GM23338 (cell line): ENCODE results near the gene SMAD3.

ENCODE experiments used
- CREB1 ChIP-seq: fragments of 250-450 bp; sonication (Bioruptor Pico); IDR thresholded peaks from 2 replicates; pipeline ENCODE4 v1.5.0; 2020; ENCODE audit warnings: low read depth, mild to moderate bottlenecking, moderate library complexity
- EZH2 ChIP-seq: fragments of 200-600 bp; sonication (generic); IDR thresholded peaks from one replicate; pipeline ENCODE4 v1.8.0; 2017; ENCODE audit warnings: antibody characterized with exemption, mild to moderate bottlenecking, low read depth; ENCODE audit not compliant: unreplicated experiment
- EZH2phosphoT487 ChIP-seq: fragments of 200-600 bp; sonication (generic); IDR thresholded peaks from one replicate; pipeline ENCODE4 v1.8.1; 2018; ENCODE audit warnings: antibody characterized with exemption; ENCODE audit not compliant: unreplicated experiment
- POLR2AphosphoS5 ChIP-seq: IDR thresholded peaks from 2 replicates; pipeline ENCODE4 v1.6.1; 2016; ENCODE audit warnings: antibody characterized with exemption, low read depth
- REST ChIP-seq: IDR thresholded peaks from one replicate; pipeline ENCODE4 v1.6.1; 2018; ENCODE audit warnings: antibody characterized with exemption; ENCODE audit not compliant: unreplicated experiment
- ZNF114 ChIP-seq: fragments of 250-450 bp; sonication (Bioruptor Pico); IDR thresholded peaks from 2 replicates; pipeline ENCODE4 v1.5.0; 2020; ENCODE audit warnings: mild to moderate bottlenecking, moderate library complexity
- TF ChIP-seq, protein P1 (sequence below), 2 experiments: fragments of 200-600 bp in 1 of 2; sonication (generic) in 1 of 2; conservative IDR thresholded peaks; 2 replicates each; pipeline versions ENCODE4 v1.5.1 to v1.6.1; 2016 to 2017; ENCODE audit warnings: antibody characterized with exemption in 2 of 2, low read depth in 2 of 2, mild to moderate bottlenecking in 2 of 2, moderate library complexity in 1 of 2

DNA sequence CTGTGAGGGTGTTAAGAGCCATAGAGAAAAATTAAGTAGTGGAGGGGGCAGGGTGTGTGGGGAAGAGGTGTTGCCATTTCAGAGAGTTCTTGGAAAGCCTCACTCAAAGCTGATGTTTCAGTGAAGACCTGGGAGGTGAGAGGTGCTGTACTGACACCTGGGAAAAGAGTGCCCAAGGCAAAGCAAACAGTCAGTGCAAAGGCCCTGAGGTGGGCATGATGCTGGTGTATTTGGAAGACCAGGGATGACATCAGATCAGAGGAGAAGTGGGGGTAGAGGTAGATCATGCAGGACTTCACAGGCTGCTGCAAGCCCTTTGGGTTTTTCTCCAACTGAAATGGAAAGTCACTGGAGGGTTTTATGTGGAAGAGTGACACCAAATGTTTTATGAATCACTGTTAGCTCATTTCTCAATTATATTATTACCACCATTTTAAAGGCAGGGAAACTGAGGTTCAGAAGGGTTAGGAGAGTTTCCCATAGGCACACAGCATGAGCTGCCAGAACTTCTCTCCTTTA lies 42.8 kb upstream of the SMAD3 start:
- TF ChIP-seq, protein P1, sequence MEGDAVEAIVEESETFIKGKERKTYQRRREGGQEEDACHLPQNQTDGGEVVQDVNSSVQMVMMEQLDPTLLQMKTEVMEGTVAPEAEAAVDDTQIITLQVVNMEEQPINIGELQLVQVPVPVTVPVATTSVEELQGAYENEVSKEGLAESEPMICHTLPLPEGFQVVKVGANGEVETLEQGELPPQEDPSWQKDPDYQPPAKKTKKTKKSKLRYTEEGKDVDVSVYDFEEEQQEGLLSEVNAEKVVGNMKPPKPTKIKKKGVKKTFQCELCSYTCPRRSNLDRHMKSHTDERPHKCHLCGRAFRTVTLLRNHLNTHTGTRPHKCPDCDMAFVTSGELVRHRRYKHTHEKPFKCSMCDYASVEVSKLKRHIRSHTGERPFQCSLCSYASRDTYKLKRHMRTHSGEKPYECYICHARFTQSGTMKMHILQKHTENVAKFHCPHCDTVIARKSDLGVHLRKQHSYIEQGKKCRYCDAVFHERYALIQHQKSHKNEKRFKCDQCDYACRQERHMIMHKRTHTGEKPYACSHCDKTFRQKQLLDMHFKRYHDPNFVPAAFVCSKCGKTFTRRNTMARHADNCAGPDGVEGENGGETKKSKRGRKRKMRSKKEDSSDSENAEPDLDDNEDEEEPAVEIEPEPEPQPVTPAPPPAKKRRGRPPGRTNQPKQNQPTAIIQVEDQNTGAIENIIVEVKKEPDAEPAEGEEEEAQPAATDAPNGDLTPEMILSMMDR (conservative IDR thresholded peaks at IDR 0.05; ENCODE audit: low read depth in 2 of 2) = no peak
- TF ChIP-seq EZH2phosphoT487 (no peak), EZH2 (no peak), POLR2AphosphoS5 (no peak), REST (no peak), CREB1 (CRISPR knock-in tag) (no peak), ZNF114 (CRISPR knock-in tag) (no peak)
